GM21723 (cell line): ENCODE measurements around the gene POU3F4.

ENCODE experiments used
- ATAC-seq: cut with Tn5 transposase; IDR thresholded peaks from one replicate; pipeline ENCODE4 v1.9.1; 2021; ENCODE audit warnings: mild to moderate bottlenecking, moderate library complexity; ENCODE audit not compliant: unreplicated experiment

Gene POU3F4

GRCh38 chrX:83508006-83508405 lies at the start of gene POU3F4:
TSS of gene POU3F4 (plus strand) at chrX:83508290. CDS start at chrX:83508325, 35 bp downstream.
- ATAC-seq = no peak

GRCh38 chrX:83469551-83469950 lies 38.5 kb upstream of the POU3F4 start:
- ATAC-seq = peak; percentile 94

GRCh38 chrX:83495898-83496297 lies 12.2 kb upstream of the POU3F4 start:
- ATAC-seq = no peak

- no peak for ATAC-seq
Observed at GRCh38 chrX:83501003-83501402, 7.1 kb upstream of the POU3F4 start.

GRCh38 chrX:83501530-83501929 lies 6.6 kb upstream of the POU3F4 start:
- no peak for ATAC-seq

GRCh38 chrX:83504721-83505479 lies 3.2 kb upstream of the POU3F4 start:
- no peak for ATAC-seq

GRCh38 chrX:83508526-83509253 lies 600 bp downstream of the POU3F4 start:
- ATAC-seq = no peak

- ATAC-seq = no peak
Observed at GRCh38 chrX:83509254-83509801, 1.2 kb downstream of the POU3F4 start.

- no peak for ATAC-seq
Observed at GRCh38 chrX:83510510-83511062, 2.5 kb downstream of the POU3F4 start.

GRCh38 chrX:83511208-83511607 lies 3.1 kb downstream of the POU3F4 start:
- ATAC-seq = no peak

GRCh38 chrX:83512111-83512510 lies 4.0 kb downstream of the POU3F4 start:
- no peak for ATAC-seq

- ATAC-seq = no peak
Observed at GRCh38 chrX:83516597-83516996, 8.5 kb downstream of the POU3F4 start.

GRCh38 chrX:83521905-83522304 lies 13.8 kb downstream of the POU3F4 start:
- ATAC-seq = no peak

- no peak for ATAC-seq
Observed at GRCh38 chrX:83529950-83530349, 21.9 kb downstream of the POU3F4 start.

- peak; percentile 82 for ATAC-seq
Observed at GRCh38 chrX:83535417-83536196, 27.5 kb downstream of the POU3F4 start.
